Stimulated activated naive CD4-positive, alpha-beta T cell (primary cell): ENCODE data around the gene SERPINA3.
"Not testable (repeated sequence)": the region's sequence is repeated elsewhere in the genome, so short reads cannot be mapped to it uniquely, and the experiment has no call there.

Experiments
- DNase-seq, 6 experiments: peaks; one replicate each; lab custom pipeline; 2025; lab: John Stamatoyannopoulos, UW

The SERPINA3 gene

GRCh38 chr14:94612174-94612573 is at the start of gene SERPINA3:
Gene SERPINA3, plus strand, starts transcription at chr14:94612391. Its CDS starts 2,051 bp downstream, at chr14:94614442.
- DNase-seq = no peak

- DNase-seq = no peak
Observed at GRCh38 chr14:94562941-94563883, 49.0 kb upstream of the SERPINA3 start.

- DNase-seq = no peak
Observed at GRCh38 chr14:94564381-94564780, 47.8 kb upstream of the SERPINA3 start.

GRCh38 chr14:94568186-94568585 is 44.0 kb upstream of the SERPINA3 start:
- no peak for DNase-seq

GRCh38 chr14:94569381-94570001 is 42.7 kb upstream of the SERPINA3 start:
- DNase-seq = no peak

- DNase-seq = no peak
Observed at GRCh38 chr14:94570002-94570400, 42.2 kb upstream of the SERPINA3 start.

- no peak for DNase-seq
Observed at GRCh38 chr14:94570440-94570839, 41.8 kb upstream of the SERPINA3 start.

- DNase-seq = no peak
Observed at GRCh38 chr14:94571395-94571794, 40.8 kb upstream of the SERPINA3 start.

- DNase-seq = no peak
Observed at GRCh38 chr14:94571950-94572349, 40.2 kb upstream of the SERPINA3 start.

GRCh38 chr14:94572637-94573303 is 39.4 kb upstream of the SERPINA3 start:
- DNase-seq = no peak

- no peak for DNase-seq
Observed at GRCh38 chr14:94573475-94574277, 38.5 kb upstream of the SERPINA3 start.

GRCh38 chr14:94574336-94574735 is 37.9 kb upstream of the SERPINA3 start:
- DNase-seq = no peak

GRCh38 chr14:94575730-94576585 is 36.2 kb upstream of the SERPINA3 start:
- no peak for DNase-seq

GRCh38 chr14:94577472-94577871 is 34.7 kb upstream of the SERPINA3 start:
- not testable (repeated sequence) for DNase-seq

GRCh38 chr14:94578712-94579111 is 33.5 kb upstream of the SERPINA3 start:
- DNase-seq = no peak

GRCh38 chr14:94581127-94581999 is 30.8 kb upstream of the SERPINA3 start, which contains the start of gene SERPINA5:
Gene SERPINA5, plus strand, starts transcription at chr14:94581426. Its CDS starts 5,937 bp downstream, at chr14:94587363.
- DNase-seq = no peak

- DNase-seq = no peak
Observed at GRCh38 chr14:94582199-94582750, 29.9 kb upstream of the SERPINA3 start.

GRCh38 chr14:94582851-94583250 is 29.3 kb upstream of the SERPINA3 start:
- no peak for DNase-seq

GRCh38 chr14:94583557-94583956 is 28.6 kb upstream of the SERPINA3 start:
- DNase-seq = no peak
